ENCODE measurements around the gene PPP2R2C. TPM values are rescaled to one million over a fixed set of nuclear protein-coding genes. Genes with fewer than 3 reads are reported as not detected.

The PPP2R2C gene
- polyA plus RNA-seq, 1 of the 3 experiments (the other 2 are of a cell fraction), result 0.21 TPM

GRCh38 chr4:6330384-6330767, 142.0 kb downstream of the PPP2R2C start:
- no peaks in the 10 kb centered on the region for H3F3A ChIP-seq (replicated peaks; ENCODE audit: insufficient read depth)
- DNase-seq, result no peak
- no peak overlapping the region for H3K27ac ChIP-seq (ENCODE audit: low read depth in 2 of 2, low read length in 1 of 2)
- no peaks in the 10 kb centered on the region for H4K20me1 ChIP-seq (ENCODE audit: insufficient read depth)
- H3K4me1 ChIP-seq (ENCODE audit: control insufficient read depth in 1 of 2, insufficient read depth in 2 of 2, low read depth in 1 of 2, low read length in 1 of 2), result peaks cover 0 to 3% of the 10 kb centered on the region in 2 experiments; a peak in 1 of 4 replicates
- H3K27me3 ChIP-seq (ENCODE audit: insufficient read depth), result no peaks in the 10 kb centered on the region
- 79% methylated on average over 7 of the region's 7 CpGs for WGBS (ENCODE audit: low lambda C conversion rate)
- H3K79me2 ChIP-seq (ENCODE audit: insufficient read depth), result no peaks in the 10 kb centered on the region
- POLR2A ChIA-PET, result no interaction called here
- no peak for TF ChIP-seq TAF1 (IDR thresholded peaks at IDR 0.05; ENCODE audit: borderline replicate concordance, low read depth, low read length)
- no peak for TF ChIP-seq ZBTB33 (IDR thresholded peaks at IDR 0.05; ENCODE audit: borderline replicate concordance, low read depth)
- no peak for TF ChIP-seq NRF1 (IDR thresholded peaks at IDR 0.05; ENCODE audit: low read depth, low read length)
- TF ChIP-seq CHD2 (IDR thresholded peaks at IDR 0.05; ENCODE audit: low read length, partially characterized antibody), result no peak
- no peak for TF ChIP-seq NFIC (IDR thresholded peaks at IDR 0.05; ENCODE audit: borderline replicate concordance)
- TF ChIP-seq PBX3 (IDR thresholded peaks at IDR 0.05), result no peak
- no peak for TF ChIP-seq GATA2 (CRISPR knock-in tag; IDR thresholded peaks at IDR 0.05)
- no peak for TF ChIP-seq RFX5 (IDR thresholded peaks at IDR 0.05; ENCODE audit: low read length)
- no peak for TF ChIP-seq FOSL2 (IDR thresholded peaks at IDR 0.05; ENCODE audit: borderline replicate concordance, low read depth)
- no peak overlapping the region for H2AFZ ChIP-seq (ENCODE audit: low read depth)
- CTCF ChIA-PET, result interaction anchor here (0.7 to 22.5 kb wide), 18 partner anchors 14 to 335 kb away, joined by 3 to 1048 read pairs (median 6); partner anchors contain the start of gene WFS1
- no peak overlapping the region for H3K9ac ChIP-seq
- H3K9me3 ChIP-seq, result no peaks in the 10 kb centered on the region
- no peaks in the 10 kb centered on the region for H3K36me3 ChIP-seq (replicated peaks in 1 of 2; ENCODE audit: control insufficient read depth in 1 of 2, insufficient read depth in 2 of 2, low read length in 1 of 2)
- no peak overlapping the region for H3K4me2 ChIP-seq
- H3K4me3 ChIP-seq (ENCODE audit: low read depth in 2 of 2, low read length in 1 of 2), result no peak overlapping the region
- H3K9me2 ChIP-seq, result no peaks in the 10 kb centered on the region

- H3F3A ChIP-seq (replicated peaks; ENCODE audit: insufficient read depth), result no peaks in the 10 kb centered on the region
- no peak overlapping the region for H3K9ac ChIP-seq
- H3K4me3 ChIP-seq (ENCODE audit: low read depth in 2 of 2, low read length in 1 of 2), result no peak overlapping the region
- no peak overlapping the region for H3K27ac ChIP-seq (ENCODE audit: low read depth in 2 of 2, low read length in 1 of 2)
- CTCF ChIA-PET, result interaction anchor here (0.7 to 22.5 kb wide), 11 partner anchors 15 to 339 kb away, joined by 3 to 1048 read pairs (median 11); partner anchors contain the start of gene WFS1
- H3K79me2 ChIP-seq (ENCODE audit: insufficient read depth), result no peaks in the 10 kb centered on the region
- no peak overlapping the region for H2AFZ ChIP-seq (ENCODE audit: low read depth)
- 57% methylated on average over 12 of the region's 28 CpGs for WGBS (ENCODE audit: low lambda C conversion rate)
- no peak for TF ChIP-seq GATA2 (CRISPR knock-in tag; IDR thresholded peaks at IDR 0.05)
- TF ChIP-seq RCOR1 (IDR thresholded peaks at IDR 0.05; ENCODE audit: low read length), result no peak
- TF ChIP-seq SIN3A (IDR thresholded peaks at IDR 0.05; ENCODE audit: borderline replicate concordance, low read depth, low read length), result no peak
- TF ChIP-seq IRF3 (IDR thresholded peaks at IDR 0.05; ENCODE audit: low read depth, low read length), result no peak
- no peak for TF ChIP-seq YY1 (IDR thresholded peaks at IDR 0.05; ENCODE audit: low read depth)
- no peak for TF ChIP-seq NFIC (IDR thresholded peaks at IDR 0.05; ENCODE audit: borderline replicate concordance)
- no peak for TF ChIP-seq PBX3 (IDR thresholded peaks at IDR 0.05)
- TF ChIP-seq MEF2A (IDR thresholded peaks at IDR 0.05; ENCODE audit: borderline replicate concordance, low read depth), result no peak
- no peak for TF ChIP-seq TEAD4 (IDR thresholded peaks at IDR 0.05; ENCODE audit: borderline replicate concordance, insufficient read depth)
- no peak for TF ChIP-seq POLR2AphosphoS5 (IDR thresholded peaks at IDR 0.05; ENCODE audit: low read depth, low read length)
- no peaks in the 10 kb centered on the region for H3K9me3 ChIP-seq
- no peaks in the 10 kb centered on the region for H4K20me1 ChIP-seq (ENCODE audit: insufficient read depth)
- no peak for DNase-seq
- H3K4me1 ChIP-seq (ENCODE audit: control insufficient read depth in 1 of 2, insufficient read depth in 2 of 2, low read depth in 1 of 2, low read length in 1 of 2), result peaks cover 0 to 3% of the 10 kb centered on the region in 2 experiments; a peak in 1 of 4 replicates
- no peaks in the 10 kb centered on the region for H3K27me3 ChIP-seq (ENCODE audit: insufficient read depth)
- POLR2A ChIA-PET, result no interaction called here
- no peaks in the 10 kb centered on the region for H3K9me2 ChIP-seq
- no peak overlapping the region for H3K4me2 ChIP-seq
- H3K36me3 ChIP-seq (replicated peaks in 1 of 2; ENCODE audit: control insufficient read depth in 1 of 2, insufficient read depth in 2 of 2, low read length in 1 of 2), result no peaks in the 10 kb centered on the region
These were observed 142.7 kb downstream of the PPP2R2C start for GRCh38 chr4:6329478-6330383.

All from SK-N-SH (cell line).